Karpas-422 (cell line): ENCODE data around the gene TERB1. TPM values are rescaled to one million over a fixed set of nuclear protein-coding genes. Genes with fewer than 3 reads are reported as not detected.

Source experiments
- DNase-seq: peaks from one replicate; pipeline ENCODE4 v3.0.0-alpha.2; 2015
- H2AFZ ChIP-seq: fragments of 200-600 bp; sonication (generic); 2 replicates; pipeline ENCODE4 v1.6.1; 2014; ENCODE audit warnings: antibody characterized with exemption, low read length, mixed read lengths
- H3K27ac ChIP-seq: fragments of 200-600 bp; sonication (generic); 2 replicates; pipeline ENCODE4 v1.5.1; 2014; ENCODE audit warnings: mild to moderate bottlenecking, low read length, moderate library complexity
- H3K27me3 ChIP-seq: fragments of 200-600 bp; sonication (generic); 2 replicates; pipeline ENCODE4 v1.6.1; 2014; ENCODE audit warnings: low read length, mixed read lengths
- H3K36me3 ChIP-seq: fragments of 200-600 bp; sonication (generic); 2 replicates; pipeline ENCODE4 v1.6.1; 2014; ENCODE audit warnings: low read length, mixed read lengths; ENCODE audit not compliant: insufficient read depth
- H3K4me1 ChIP-seq: fragments of 200-600 bp; sonication (generic); 2 replicates; pipeline ENCODE4 v1.6.1; 2014; ENCODE audit warnings: mild to moderate bottlenecking, low read length, mixed read lengths
- H3K4me2 ChIP-seq: fragments of 200-600 bp; sonication (generic); 2 replicates; pipeline ENCODE4 v1.6.1; 2014; ENCODE audit warnings: low read length, low read depth, mild to moderate bottlenecking; ENCODE audit not compliant: poor library complexity, severe bottlenecking
- H3K4me3 ChIP-seq: fragments of 200-600 bp; sonication (generic); 2 replicates; pipeline ENCODE4 v1.5.1; 2014; ENCODE audit warnings: mild to moderate bottlenecking, antibody characterized with exemption, low read length, mixed read lengths
- H3K79me2 ChIP-seq: fragments of 200-600 bp; sonication (generic); 2 replicates; pipeline ENCODE4 v1.6.1; 2014; ENCODE audit warnings: mild to moderate bottlenecking, low read length, mixed read lengths
- H3K9ac ChIP-seq: fragments of 200-600 bp; sonication (generic); 2 replicates; pipeline ENCODE4 v1.6.0; 2014; ENCODE audit warnings: low read length
- H3K9me2 ChIP-seq: fragments of 200-600 bp; sonication (generic), shearing (Covaris generic); replicated peaks from 2 replicates; pipeline ENCODE4 v1.6.0; 2014; ENCODE audit warnings: mild to moderate bottlenecking, low read length, moderate library complexity; ENCODE audit not compliant: insufficient read depth
- H3K9me3 ChIP-seq: fragments of 300-700, 200-600 bp; sonication (generic); 2 replicates; pipeline ENCODE4 v1.6.1; 2014; ENCODE audit warnings: low read length, mixed read lengths
- H4K20me1 ChIP-seq: fragments of 200-600 bp; sonication (generic); 2 replicates; pipeline ENCODE4 v1.6.1; 2014; ENCODE audit warnings: mild to moderate bottlenecking, antibody characterized with exemption, low read length, low read depth; ENCODE audit not compliant: insufficient read depth
- total RNA-seq: library from RNA; depleted of rRNA; stranded (reverse); fragments of >200 nt; shearing (Covaris generic); gene quantifications from 2 replicates; pipeline ENCODE4 v1.2.3, GENCODE V29; 2014; ENCODE audit warnings: low replicate concordance

Gene TERB1
- total RNA-seq, 1 experiment from 2014 or later, result not detected

GRCh38 chr16:66846266-66846665, 44.9 kb upstream of the TERB1 start:
- Histone ChIP-seq H3K36me3 (no peaks in the 10 kb centered on the region), H3K9me2 (no peaks in the 10 kb centered on the region), H3K9ac (no peak overlapping the region), H3K79me2 (no peaks in the 10 kb centered on the region), H3K4me2 (no peak overlapping the region), H4K20me1 (no peaks in the 10 kb centered on the region), H3K4me1 (peaks cover 10% of the 10 kb centered on the region), H3K27me3 (no peaks in the 10 kb centered on the region), H3K27ac (no peak overlapping the region), H3K9me3 (no peaks in the 10 kb centered on the region), H2AFZ (no peak overlapping the region), H3K4me3 (no peak overlapping the region)
- no peak for DNase-seq

GRCh38 chr16:66845791-66846221, 44.4 kb upstream of the TERB1 start:
- H3K27me3 ChIP-seq, result no peaks in the 10 kb centered on the region
- no peaks in the 10 kb centered on the region for H3K9me2 ChIP-seq
- H3K4me3 ChIP-seq, result no peak overlapping the region
- no peaks in the 10 kb centered on the region for H3K36me3 ChIP-seq
- H4K20me1 ChIP-seq, result no peaks in the 10 kb centered on the region
- H3K9ac ChIP-seq, result no peak overlapping the region
- H3K4me1 ChIP-seq, result peaks cover 10% of the 10 kb centered on the region
- H3K27ac ChIP-seq, result no peak overlapping the region
- DNase-seq, result no peak
- H3K4me2 ChIP-seq, result no peak overlapping the region
- H2AFZ ChIP-seq, result no peak overlapping the region
- H3K9me3 ChIP-seq, result no peaks in the 10 kb centered on the region
- no peaks in the 10 kb centered on the region for H3K79me2 ChIP-seq

DNA sequence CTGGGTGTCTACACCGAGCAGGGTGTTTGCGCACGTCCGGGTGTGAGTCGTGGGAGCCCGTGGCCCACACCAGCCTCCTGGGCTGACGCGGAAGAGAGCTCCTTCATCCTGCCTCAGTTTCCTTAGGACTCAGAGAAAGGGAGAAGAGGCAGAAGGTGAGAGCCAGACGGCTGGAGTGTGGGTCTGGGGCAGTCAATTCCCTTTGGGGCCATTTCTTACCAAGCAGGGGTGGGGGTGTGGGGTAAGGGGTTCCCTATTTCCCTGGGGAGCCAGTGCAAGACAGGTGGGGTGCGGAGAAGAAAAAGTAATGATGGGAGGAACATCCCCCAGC, 43.7 kb upstream of the TERB1 start:
- Histone ChIP-seq H3K27ac (no peak overlapping the region), H3K9me3 (no peaks in the 10 kb centered on the region), H3K79me2 (no peaks in the 10 kb centered on the region), H3K4me3 (no peak overlapping the region), H3K4me2 (no peak overlapping the region), H2AFZ (no peak overlapping the region), H3K9ac (no peak overlapping the region), H3K9me2 (no peaks in the 10 kb centered on the region), H3K36me3 (no peaks in the 10 kb centered on the region), H3K4me1 (peaks cover 7% of the 10 kb centered on the region), H3K27me3 (no peaks in the 10 kb centered on the region), H4K20me1 (no peaks in the 10 kb centered on the region)
- DNase-seq, result no peak

GRCh38 chr16:66844342-66845079, 43.1 kb upstream of the TERB1 start, which contains the start of gene CA7:
Gene CA7, plus strand, starts transcription at chr16:66844414. Its CDS starts 74 bp downstream, at chr16:66844488.
- H2AFZ ChIP-seq, result no peak within 1 kb of the TSS
- no peaks in the 10 kb centered on the region for H3K9me3 ChIP-seq
- H3K9ac ChIP-seq, result no peak within 1 kb of the TSS
- no peak for DNase-seq
- no peaks in the 10 kb centered on the region for H3K36me3 ChIP-seq
- no peaks in the 10 kb centered on the region for H3K27me3 ChIP-seq
- no peaks in the 10 kb centered on the region for H3K9me2 ChIP-seq
- peaks cover 7% of the 10 kb centered on the region for H3K4me1 ChIP-seq
- no peak within 1 kb of the TSS for H3K27ac ChIP-seq
- no peak within 1 kb of the TSS for H3K4me2 ChIP-seq
- no peak within 1 kb of the TSS for H3K4me3 ChIP-seq
- no peaks in the 10 kb centered on the region for H4K20me1 ChIP-seq
- no peaks in the 10 kb centered on the region for H3K79me2 ChIP-seq

- Histone ChIP-seq H3K27ac (no peak overlapping the region), H3K4me3 (no peak overlapping the region), H3K4me1 (peaks cover 7% of the 10 kb centered on the region), H3K4me2 (no peak overlapping the region), H2AFZ (no peak overlapping the region), H3K27me3 (no peaks in the 10 kb centered on the region), H3K36me3 (no peaks in the 10 kb centered on the region), H3K9me3 (no peaks in the 10 kb centered on the region), H4K20me1 (no peaks in the 10 kb centered on the region), H3K9ac (no peak overlapping the region), H3K9me2 (no peaks in the 10 kb centered on the region), H3K79me2 (no peaks in the 10 kb centered on the region)
- no peak for DNase-seq
Measured at GRCh38 chr16:66844009-66844341, 42.6 kb upstream of the TERB1 start.

DNA sequence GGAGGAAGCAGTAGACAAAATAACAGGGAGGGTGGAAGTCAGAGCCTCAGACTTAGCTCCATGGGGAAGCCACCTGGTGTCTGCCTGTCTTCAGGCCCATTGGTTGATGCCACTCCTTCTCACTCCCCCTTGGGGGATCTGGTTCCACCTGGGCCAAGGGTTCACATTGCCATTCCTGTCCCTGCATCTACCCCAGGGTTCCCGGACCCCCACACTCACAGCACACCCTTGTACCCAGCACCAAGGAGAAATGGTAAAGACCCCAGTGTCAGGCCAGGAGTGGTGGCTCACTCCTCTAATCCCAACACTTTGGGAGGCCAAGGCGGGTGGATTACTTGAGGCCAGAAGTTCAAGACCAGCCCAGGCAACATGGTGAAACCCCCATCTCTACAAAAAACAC, 41.8 kb upstream of the TERB1 start:
- no peaks in the 10 kb centered on the region for H3K79me2 ChIP-seq
- no peak overlapping the region for H3K9ac ChIP-seq
- peaks cover 7% of the 10 kb centered on the region for H3K4me1 ChIP-seq
- no peaks in the 10 kb centered on the region for H3K9me3 ChIP-seq
- no peaks in the 10 kb centered on the region for H3K9me2 ChIP-seq
- no peak overlapping the region for H3K4me3 ChIP-seq
- no peak overlapping the region for H2AFZ ChIP-seq
- DNase-seq, result no peak
- H3K36me3 ChIP-seq, result no peaks in the 10 kb centered on the region
- H3K4me2 ChIP-seq, result no peak overlapping the region
- no peaks in the 10 kb centered on the region for H3K27me3 ChIP-seq
- no peaks in the 10 kb centered on the region for H4K20me1 ChIP-seq
- no peak overlapping the region for H3K27ac ChIP-seq

DNA sequence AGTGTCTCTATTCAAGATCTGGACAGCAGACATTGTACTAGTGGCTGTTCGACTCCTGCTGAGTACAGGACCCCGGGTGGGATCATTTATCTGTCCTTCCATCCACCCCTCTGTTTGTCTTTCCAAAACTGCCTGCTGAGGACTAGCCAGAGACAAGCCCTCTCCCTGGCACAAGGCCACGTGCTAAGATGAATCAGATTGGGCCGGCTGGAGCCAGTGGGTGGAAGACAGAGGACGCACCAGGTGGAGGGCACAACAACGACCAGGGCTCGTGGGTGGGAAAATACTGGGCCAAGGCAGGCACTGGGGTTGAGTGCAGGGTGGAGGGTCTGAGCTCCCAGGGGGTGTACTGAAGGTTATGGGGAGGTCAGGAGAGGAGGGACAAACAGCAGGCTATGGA, 41.4 kb upstream of the TERB1 start:
- Histone ChIP-seq H3K4me1 (peaks cover 7% of the 10 kb centered on the region), H3K9me3 (no peaks in the 10 kb centered on the region), H3K9ac (no peak overlapping the region), H3K4me3 (no peak overlapping the region), H2AFZ (no peak overlapping the region), H3K79me2 (no peaks in the 10 kb centered on the region), H3K4me2 (no peak overlapping the region), H3K27me3 (no peaks in the 10 kb centered on the region), H4K20me1 (no peaks in the 10 kb centered on the region), H3K9me2 (no peaks in the 10 kb centered on the region), H3K36me3 (no peaks in the 10 kb centered on the region), H3K27ac (no peak overlapping the region)
- no peak for DNase-seq

DNA sequence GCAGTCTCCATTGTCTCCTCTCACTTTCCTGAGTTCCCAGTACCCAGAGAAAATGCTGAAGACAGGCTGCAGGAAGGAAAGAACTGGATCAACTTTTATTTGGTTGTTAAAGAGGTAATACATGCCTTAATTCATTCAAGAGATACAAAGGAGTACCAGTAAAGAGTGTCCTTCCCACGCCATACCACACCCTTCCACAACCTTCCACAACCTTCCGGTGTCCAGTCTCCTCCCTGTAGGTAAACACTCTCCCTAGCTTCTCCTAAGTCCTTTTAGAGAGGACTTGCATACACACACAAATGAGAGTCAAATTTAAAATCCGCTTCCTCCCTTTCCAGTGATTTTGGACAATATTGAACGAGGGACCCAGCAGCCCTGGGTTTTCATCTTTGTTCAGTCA, 40.0 kb upstream of the TERB1 start:
- Histone ChIP-seq H3K79me2 (no peaks in the 10 kb centered on the region), H3K9me3 (no peaks in the 10 kb centered on the region), H4K20me1 (no peaks in the 10 kb centered on the region), H3K36me3 (no peaks in the 10 kb centered on the region), H3K9me2 (no peaks in the 10 kb centered on the region), H2AFZ (no peak overlapping the region), H3K4me3 (no peak overlapping the region), H3K9ac (no peak overlapping the region), H3K27me3 (no peaks in the 10 kb centered on the region), H3K4me2 (no peak overlapping the region), H3K27ac (no peak overlapping the region), H3K4me1 (peaks cover 7% of the 10 kb centered on the region)
- no peak for DNase-seq
